T-helper 2 cell treated with Interferon-gamma antibody and Interleukin-4, amounts not matched to agents 5 μg/mL and 100 μg/mL, for 36 hours (primary cell): ENCODE results near the gene IL17F.

Source experiments
- DNase-seq: peaks from one replicate; pipeline ENCODE4 v3.0.0; 2021; ENCODE audit warnings: low spot score
- H3K27ac Mint-ChIP-seq: one replicate; pipeline ENCODE4 v1.8.0; 2021; ENCODE audit warnings: mild to moderate bottlenecking, mixed read lengths
- H3K27me3 Mint-ChIP-seq: one replicate; pipeline ENCODE4 v1.8.0; 2021; ENCODE audit warnings: low read depth, mixed read lengths
- H3K36me3 Mint-ChIP-seq: one replicate; pipeline ENCODE4 v1.8.0; 2021; ENCODE audit warnings: low read depth, mixed read lengths
- H3K4me1 Mint-ChIP-seq: one replicate; pipeline ENCODE4 v1.8.0; 2021; ENCODE audit warnings: low read depth, mixed read lengths
- H3K4me3 Mint-ChIP-seq: one replicate; pipeline ENCODE4 v1.8.0; 2022; ENCODE audit warnings: mild to moderate bottlenecking, moderate library complexity, mixed read lengths
- H3K9me3 Mint-ChIP-seq: one replicate; pipeline ENCODE4 v1.8.0; 2021; ENCODE audit warnings: mixed read lengths

Gene IL17F

DNA sequence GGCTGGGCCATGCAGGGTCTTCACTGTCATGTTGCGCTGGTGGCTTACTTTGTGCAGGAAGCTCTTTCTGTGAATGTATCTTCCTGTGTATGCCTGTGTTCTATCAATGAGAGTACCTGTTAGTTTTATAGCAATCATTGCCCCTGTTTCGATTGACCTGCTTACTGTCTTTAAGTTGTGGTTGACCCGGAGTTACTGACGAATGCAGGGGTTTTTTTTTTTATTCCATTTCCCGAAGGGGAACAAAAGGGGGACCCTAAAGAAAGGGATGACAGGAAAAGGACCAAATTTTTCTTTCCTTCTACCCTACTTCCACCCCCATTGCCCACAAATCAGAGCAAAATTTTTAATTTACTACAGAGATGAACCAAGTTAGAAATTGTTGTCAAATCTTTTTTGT, at the start of gene IL17F:
Gene IL17F, minus strand, starts transcription at position 101 of the 400 bp plus-strand sequence. Its CDS starts 71 bp downstream, at position 30.
- Mint-ChIP-seq H3K27ac (no peak within 1 kb of the TSS), H3K9me3 (no peaks in the 10 kb centered on the region), H3K4me3 (no peak within 1 kb of the TSS), H3K36me3 (no peaks in the 10 kb centered on the region), H3K4me1 (no peaks in the 10 kb centered on the region), H3K27me3 (peaks cover 50% of the 10 kb centered on the region)
- DNase-seq = no peak

DNA sequence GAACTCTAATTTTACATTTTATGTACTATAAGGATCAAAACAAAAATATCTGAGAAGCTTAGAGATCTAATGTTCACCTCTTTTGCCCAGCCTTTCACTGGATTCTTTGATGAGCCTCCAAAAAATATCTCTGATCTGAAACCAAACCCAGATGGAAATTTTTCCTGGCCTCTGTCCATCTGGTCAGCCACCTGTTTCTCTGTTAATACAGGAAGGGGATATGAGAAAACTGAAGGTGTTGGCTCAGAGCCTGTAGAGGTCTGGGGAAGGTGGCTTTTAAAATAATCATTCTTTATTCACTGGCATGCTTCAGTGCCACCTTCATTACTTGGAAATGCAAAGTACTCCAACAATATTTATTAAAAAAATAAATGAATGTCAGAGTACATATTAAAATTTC, 48.8 kb upstream of the IL17F start:
- Mint-ChIP-seq H3K4me3 (no peak overlapping the region), H3K27ac (no peak overlapping the region), H3K9me3 (peaks cover 17% of the 10 kb centered on the region), H3K27me3 (no peaks in the 10 kb centered on the region), H3K4me1 (peaks cover 11% of the 10 kb centered on the region), H3K36me3 (peaks cover 9% of the 10 kb centered on the region)
- DNase-seq = no peak

DNA sequence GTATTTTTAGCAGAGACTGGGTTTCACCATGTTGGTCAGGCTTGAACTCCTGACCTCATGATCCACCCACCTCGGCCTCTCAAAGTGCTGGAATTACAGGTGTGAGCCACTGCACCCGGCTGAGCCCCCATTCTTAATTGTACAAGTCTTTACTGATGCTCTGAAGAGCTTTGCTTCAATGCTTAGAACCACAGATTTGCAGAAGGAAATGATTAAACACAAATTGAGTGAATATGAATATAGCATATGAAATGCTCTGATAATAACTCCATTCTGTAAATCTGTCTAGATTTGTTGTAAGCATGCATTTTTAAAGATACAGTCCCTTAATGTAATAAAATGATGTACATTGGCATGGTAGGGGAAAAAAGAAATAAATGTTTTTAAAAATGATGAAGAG, 44.5 kb upstream of the IL17F start:
- Mint-ChIP-seq H3K27me3 (no peaks in the 10 kb centered on the region), H3K27ac (no peak overlapping the region), H3K9me3 (no peaks in the 10 kb centered on the region), H3K4me3 (no peak overlapping the region), H3K36me3 (peaks cover 2% of the 10 kb centered on the region), H3K4me1 (peaks cover 13% of the 10 kb centered on the region)
- DNase-seq = no peak

DNA sequence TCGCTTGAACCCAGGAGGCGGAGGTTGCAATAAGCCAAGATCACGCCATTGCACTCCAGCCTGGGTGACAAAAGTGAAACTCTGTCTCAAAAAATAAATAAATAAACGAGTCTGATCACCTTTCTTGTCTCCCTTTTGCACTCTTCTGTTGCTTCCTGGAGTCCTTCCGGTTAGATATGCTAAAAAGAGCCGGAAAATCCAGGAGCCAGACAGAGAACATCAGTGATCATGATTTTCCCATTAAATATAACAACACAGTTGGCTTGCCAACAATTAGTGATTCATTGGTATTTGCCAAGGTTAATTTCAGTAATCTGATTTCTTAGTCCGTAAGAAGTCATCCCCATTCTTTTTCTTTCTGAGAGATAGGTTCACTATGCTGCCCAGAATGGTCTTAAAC, 43.9 kb upstream of the IL17F start:
- Mint-ChIP-seq H3K27ac (no peak overlapping the region), H3K4me1 (peaks cover 17% of the 10 kb centered on the region), H3K27me3 (no peaks in the 10 kb centered on the region), H3K36me3 (peaks cover 7% of the 10 kb centered on the region), H3K9me3 (no peaks in the 10 kb centered on the region), H3K4me3 (no peak overlapping the region)
- DNase-seq = no peak

DNA sequence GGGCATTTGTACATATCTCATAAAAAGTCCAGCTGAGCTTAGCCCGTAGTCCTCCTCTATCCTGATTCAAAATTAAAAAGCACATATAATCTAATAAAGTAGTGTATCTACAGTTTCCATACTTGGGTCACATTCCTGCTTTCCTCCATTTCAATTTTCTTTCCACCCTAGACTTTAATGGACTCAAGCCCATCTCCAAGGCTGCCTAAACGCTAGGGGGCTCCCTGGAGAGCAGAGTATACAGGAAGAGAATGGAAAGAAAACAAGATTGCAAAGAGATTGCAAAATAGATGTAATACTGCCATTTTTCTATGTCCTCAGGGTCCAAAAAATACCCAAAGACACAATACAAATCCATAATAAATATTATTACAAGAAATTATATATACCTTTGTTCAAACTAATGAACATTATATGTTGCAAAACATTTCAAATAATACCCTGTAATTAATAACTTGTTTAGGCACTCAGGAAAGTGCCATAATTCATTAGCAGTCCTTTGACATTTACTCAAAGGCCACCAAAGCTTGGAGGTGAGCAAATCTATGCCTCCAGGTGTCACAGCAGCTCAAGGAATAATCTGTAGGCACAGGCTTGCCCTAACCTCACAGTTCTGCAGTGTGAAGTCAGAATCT, 42.6 kb upstream of the IL17F start:
- DNase-seq = peak; percentile 42
- no peaks in the 10 kb centered on the region for H3K27me3 Mint-ChIP-seq
- H3K27ac Mint-ChIP-seq = peak overlapping the region; percentile 71
- peaks cover 26% of the 10 kb centered on the region for H3K4me1 Mint-ChIP-seq
- H3K36me3 Mint-ChIP-seq = peaks cover 19% of the 10 kb centered on the region
- no peaks in the 10 kb centered on the region for H3K9me3 Mint-ChIP-seq
- H3K4me3 Mint-ChIP-seq = peak overlapping the region; percentile 51

DNA sequence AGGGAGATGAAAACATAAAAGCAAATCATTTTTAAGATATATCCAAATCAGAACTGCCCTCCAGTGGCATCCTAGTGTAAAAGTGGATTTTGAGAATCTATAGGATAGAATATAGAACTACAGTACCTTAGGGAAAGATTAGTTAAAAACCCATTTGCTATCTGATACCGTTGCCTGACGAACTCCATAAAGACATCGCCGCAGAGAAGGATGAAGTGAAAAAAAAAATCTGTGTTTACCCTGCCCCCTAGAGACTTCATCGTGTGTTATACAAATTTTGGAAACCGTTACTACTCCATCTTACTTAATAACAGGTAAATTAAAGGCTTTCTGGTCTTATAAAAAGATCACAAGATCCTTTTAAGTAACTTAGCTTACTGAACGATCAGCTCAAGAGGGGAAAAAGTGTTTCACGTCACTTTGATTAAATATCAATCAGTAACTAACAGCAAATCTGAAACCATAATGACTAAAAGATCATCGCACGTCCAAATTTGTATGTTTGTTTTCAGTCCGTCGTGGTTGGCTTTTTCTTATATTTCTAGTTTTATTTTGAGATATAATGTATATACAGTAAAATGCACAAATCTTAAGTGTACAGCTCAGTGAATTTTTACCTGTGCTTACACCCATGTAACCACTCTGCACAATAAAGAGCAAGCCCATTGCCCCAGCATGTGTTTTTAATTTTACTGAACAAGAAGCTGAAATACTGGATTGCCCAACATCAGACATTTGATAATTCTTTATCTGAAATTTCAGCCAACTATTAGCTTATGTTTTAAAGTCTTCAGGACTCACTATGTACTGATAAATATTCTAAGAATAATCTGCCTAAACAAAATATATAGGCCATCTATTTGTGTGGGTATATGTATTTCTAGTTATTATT, 41.1 kb upstream of the IL17F start:
- Mint-ChIP-seq H3K27ac (no peak overlapping the region), H3K9me3 (no peaks in the 10 kb centered on the region), H3K4me3 (no peak overlapping the region), H3K36me3 (peaks cover 30% of the 10 kb centered on the region), H3K4me1 (peaks cover 36% of the 10 kb centered on the region), H3K27me3 (no peaks in the 10 kb centered on the region)
- no peak for DNase-seq

DNA sequence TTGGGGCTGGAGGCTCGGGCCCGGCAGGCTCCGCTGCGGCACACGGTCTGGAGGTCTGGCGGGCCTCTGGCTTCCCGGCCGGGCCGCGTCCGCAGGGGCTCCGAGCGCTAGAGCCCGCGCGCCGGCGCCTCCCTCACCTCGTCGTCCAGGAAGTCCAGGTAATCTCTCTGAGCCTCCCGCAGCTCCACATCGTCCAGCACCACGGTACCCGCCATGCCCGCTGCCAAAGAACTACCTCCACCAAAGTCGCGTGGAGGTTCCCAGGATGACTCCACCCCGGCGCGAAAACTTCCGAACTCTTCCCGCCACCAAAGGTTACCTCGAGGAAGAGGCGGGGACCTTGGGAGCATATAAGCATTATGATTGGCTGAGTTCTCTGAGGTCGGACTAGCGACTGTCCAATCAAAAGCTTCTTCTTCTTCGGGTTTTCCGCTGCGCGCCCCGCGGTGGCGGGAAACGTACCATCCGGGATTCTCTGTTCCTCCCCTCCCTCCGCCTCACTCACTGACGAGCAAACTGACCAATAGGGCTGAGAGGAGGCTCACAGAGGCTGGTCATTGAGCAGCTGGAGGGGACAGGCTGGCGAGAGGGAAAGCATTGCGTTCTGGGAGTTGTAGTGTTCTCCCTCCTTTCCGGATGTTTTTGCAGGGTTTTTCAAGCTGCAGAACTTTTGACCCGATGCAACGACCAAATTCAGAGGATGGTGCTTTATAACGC, 40.3 kb upstream of the IL17F start, which contains the start of gene MCM3:
Gene MCM3, minus strand, starts transcription at position 283 of the 717 bp plus-strand sequence. Its CDS starts 68 bp downstream, at position 215.
- Mint-ChIP-seq H3K4me1 (peaks cover 40% of the 10 kb centered on the region), H3K27ac (peak within 1 kb of the TSS; percentile 45), H3K27me3 (no peaks in the 10 kb centered on the region), H3K9me3 (no peaks in the 10 kb centered on the region), H3K36me3 (peaks cover 38% of the 10 kb centered on the region), H3K4me3 (no peak within 1 kb of the TSS)
- peak; percentile 98 for DNase-seq

DNA sequence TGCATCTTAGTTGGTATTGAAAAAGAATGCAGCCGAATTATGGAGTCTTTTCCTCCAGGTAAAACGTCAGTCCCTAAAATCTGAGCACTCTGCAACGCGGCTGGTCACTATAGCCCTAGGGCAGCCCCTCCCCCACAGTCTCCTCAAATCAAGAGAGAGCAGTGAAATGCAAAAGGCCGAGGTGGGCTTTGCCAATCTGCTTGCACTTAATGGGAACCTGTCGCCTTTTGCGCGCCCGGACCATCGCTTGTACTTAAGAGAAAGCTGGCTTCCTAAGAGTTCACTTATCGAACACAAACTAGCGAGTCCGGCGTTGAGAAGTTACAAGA, 39.8 kb upstream of the IL17F start:
- H3K36me3 Mint-ChIP-seq = peaks cover 40% of the 10 kb centered on the region
- no peak overlapping the region for H3K27ac Mint-ChIP-seq
- peak; percentile 45 for DNase-seq
- H3K27me3 Mint-ChIP-seq = no peaks in the 10 kb centered on the region
- peaks cover 40% of the 10 kb centered on the region for H3K4me1 Mint-ChIP-seq
- no peak overlapping the region for H3K4me3 Mint-ChIP-seq
- H3K9me3 Mint-ChIP-seq = no peaks in the 10 kb centered on the region

DNA sequence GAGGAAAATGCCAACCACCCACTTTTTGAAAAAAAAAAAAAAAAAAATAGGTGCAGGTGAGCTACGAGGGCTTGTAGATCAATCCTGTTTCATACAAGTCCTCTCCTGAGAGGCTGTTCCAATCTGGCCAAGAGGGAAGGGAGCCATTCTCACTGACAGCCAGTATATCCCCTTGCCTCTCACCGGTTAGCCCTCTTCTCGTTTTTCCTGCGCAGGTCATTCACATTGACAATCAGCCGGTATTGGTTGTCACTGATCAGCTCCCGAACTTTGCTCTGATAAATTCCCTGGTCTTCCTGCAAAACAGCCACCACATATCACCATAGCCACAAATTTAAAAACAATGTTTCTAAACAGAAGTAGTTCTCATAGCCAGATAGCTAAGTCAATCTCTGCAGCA, 38.8 kb upstream of the IL17F start:
- peak overlapping the region; percentile 45 for H3K27ac Mint-ChIP-seq
- no peaks in the 10 kb centered on the region for H3K27me3 Mint-ChIP-seq
- H3K36me3 Mint-ChIP-seq = peaks cover 50% of the 10 kb centered on the region
- peaks cover 44% of the 10 kb centered on the region for H3K4me1 Mint-ChIP-seq
- H3K4me3 Mint-ChIP-seq = no peak overlapping the region
- DNase-seq = no peak
- H3K9me3 Mint-ChIP-seq = no peaks in the 10 kb centered on the region

DNA sequence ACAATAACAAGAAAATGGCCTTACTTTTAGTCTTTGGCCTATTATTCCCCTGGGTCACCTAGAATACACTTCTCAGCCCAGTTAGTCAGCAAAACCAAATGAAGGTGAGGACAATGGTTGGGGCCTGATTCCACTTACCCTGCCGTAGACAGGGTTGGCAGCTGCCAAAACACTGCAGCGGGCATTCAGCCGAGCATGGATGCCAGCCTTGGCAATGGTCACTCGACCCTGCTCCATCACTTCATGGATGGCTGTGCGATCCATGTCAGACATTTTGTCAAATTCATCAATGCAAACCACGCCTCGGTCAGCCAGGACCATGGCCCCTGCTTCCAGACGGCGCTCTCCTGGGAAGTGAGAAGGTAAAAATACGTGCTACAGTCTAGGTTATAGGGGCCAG, 31.8 kb upstream of the IL17F start:
- no peaks in the 10 kb centered on the region for H3K27me3 Mint-ChIP-seq
- H3K36me3 Mint-ChIP-seq = peaks cover 73% of the 10 kb centered on the region
- H3K4me3 Mint-ChIP-seq = no peak overlapping the region
- H3K9me3 Mint-ChIP-seq = no peaks in the 10 kb centered on the region
- peaks cover 20% of the 10 kb centered on the region for H3K4me1 Mint-ChIP-seq
- H3K27ac Mint-ChIP-seq = no peak overlapping the region
- no peak for DNase-seq

DNA sequence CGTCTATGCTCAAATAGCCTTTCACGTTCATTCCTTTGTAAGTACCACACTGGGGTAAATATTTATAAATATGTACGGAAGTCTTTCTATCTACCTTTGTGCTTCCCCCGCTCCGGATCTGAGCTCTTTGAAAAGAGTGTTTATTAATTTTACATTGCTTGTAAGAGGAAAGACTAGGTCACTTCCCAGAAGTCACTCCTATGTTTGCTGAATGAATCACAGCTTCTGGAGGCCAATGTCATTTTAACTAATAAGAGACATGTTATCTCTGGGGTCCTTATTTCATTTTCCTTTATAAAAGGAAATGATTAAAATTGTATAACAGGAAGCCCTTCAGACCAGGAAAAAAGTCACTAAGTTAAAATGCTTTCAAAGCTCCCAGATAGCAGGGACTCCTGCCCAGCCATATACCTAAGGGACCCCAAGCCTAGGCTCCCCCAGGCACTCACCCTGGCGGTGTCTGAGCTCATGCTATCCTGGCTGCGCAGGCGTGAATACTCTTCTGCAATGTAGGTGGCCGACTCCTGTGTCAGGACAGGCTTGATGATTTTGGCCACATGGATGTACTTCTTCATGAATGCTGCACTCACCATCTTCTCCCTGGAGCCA, 27.7 kb upstream of the IL17F start:
- peaks cover 67% of the 10 kb centered on the region for H3K36me3 Mint-ChIP-seq
- H3K27me3 Mint-ChIP-seq = no peaks in the 10 kb centered on the region
- H3K27ac Mint-ChIP-seq = no peak overlapping the region
- DNase-seq = no peak
- peaks cover 11% of the 10 kb centered on the region for H3K4me1 Mint-ChIP-seq
- no peaks in the 10 kb centered on the region for H3K9me3 Mint-ChIP-seq
- H3K4me3 Mint-ChIP-seq = no peak overlapping the region

DNA sequence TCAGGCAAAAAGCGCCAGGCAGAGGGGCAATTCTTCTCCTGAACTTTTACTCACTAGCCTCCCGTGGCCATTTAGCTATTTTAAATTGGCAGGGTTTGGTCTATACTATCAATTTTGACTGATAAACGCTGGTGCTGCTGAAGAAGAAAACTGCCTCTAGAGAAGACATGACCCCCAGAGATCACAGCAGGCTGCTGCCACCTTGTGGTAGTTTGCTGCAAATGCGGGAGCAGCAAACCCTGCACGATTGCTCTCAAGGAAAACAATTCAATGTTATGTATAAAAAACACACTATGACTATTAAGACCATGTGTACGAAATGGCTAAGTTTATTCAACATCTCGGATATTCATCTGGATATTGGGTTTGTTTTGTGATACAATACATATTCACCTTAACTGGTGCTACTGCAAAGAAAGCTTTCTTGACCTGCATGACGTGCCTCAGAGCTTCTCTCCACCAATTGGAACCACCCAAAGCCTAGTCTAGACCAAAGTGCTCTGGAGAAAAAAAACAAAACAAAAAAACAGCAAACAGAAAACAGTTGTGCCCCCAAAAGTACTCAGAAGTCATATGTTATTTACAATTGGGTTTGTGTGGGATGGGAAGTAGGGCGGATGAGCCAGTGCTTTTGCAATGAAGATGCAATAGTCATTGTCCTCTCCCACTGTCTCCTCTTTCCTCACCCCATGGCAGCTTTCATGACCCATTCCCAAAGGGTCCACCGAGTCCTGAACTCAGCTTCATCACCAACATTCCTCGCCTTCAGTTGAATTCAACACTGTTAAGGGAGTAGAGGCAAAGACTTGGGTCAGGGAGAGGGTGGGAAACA, 19.6 kb upstream of the IL17F start:
- Mint-ChIP-seq H3K4me3 (no peak overlapping the region), H3K4me1 (peaks cover 4% of the 10 kb centered on the region), H3K27ac (peak overlapping the region; percentile 16), H3K36me3 (peaks cover 64% of the 10 kb centered on the region), H3K9me3 (no peaks in the 10 kb centered on the region), H3K27me3 (no peaks in the 10 kb centered on the region)
- DNase-seq = peak; percentile 58
